K562 (cell line): ENCODE measurements around the gene PRM3. TPM values are rescaled to one million over a fixed set of nuclear protein-coding genes. Genes with fewer than 3 reads are reported as not detected.

ENCODE experiments used
- ATAC-seq: fragments of 200-7000 bp; cut with Tn5 transposase; 3 replicates; pipeline ENCODE4 v1.9.1; 2020; ENCODE audit warnings: moderate library complexity
- BruUV-seq: library from RNA; stranded (reverse); fragments of 400-500 nt; replicated peaks from 2 replicates; lab custom pipeline; 2021; lab: Mats Ljungman, UMichigan
- CTCF ChIA-PET: fragments of 300-600 bp; formaldehyde crosslinking; extraction: SDS; loops from one replicate; lab custom pipeline; 2021; ENCODE audit warnings: low intra/inter-chr PET ratio; lab: Yijun Ruan, JAX
- POLR2A ChIA-PET: fragments of 300-600, 350-650 bp; sonication (Branson Sonifier 250); formaldehyde crosslinking; extraction: SDS; loops from one replicate; lab custom pipeline; 2021; ENCODE audit warnings: antibody characterized with exemption, inconsistent platforms; lab: Yijun Ruan, JAX
- DNase-seq, 4 experiments: peaks; one replicate each; pipeline versions ENCODE4 v3.0.0 to v3.0.0-alpha.2; 2011 to 2018; ENCODE audit warnings: low spot score in 3 of 4, mixed read lengths in 3 of 4; ENCODE audit errors: extremely low read depth in 1 of 4
- FAIRE-seq: peaks from 2 replicates; lab custom pipeline; 2011; peaks lifted over from hg19 to GRCh38; lab: Jason Lieb, UNC
- H2AFZ ChIP-seq: 2 replicates; pipeline ENCODE4 v1.6.0; 2011; ENCODE audit warnings: low read depth, low read length, control low read depth, inconsistent platforms
- H3K27ac ChIP-seq: fragments of 200-600 bp; 3 replicates; pipeline ENCODE4 v1.8.0; 2011; ENCODE audit warnings: low read depth, mild to moderate bottlenecking, control low read depth, inconsistent platforms, low read length, moderate library complexity, mixed read lengths; ENCODE audit errors: extremely low read depth
- H3K27me3 ChIP-seq, 2 experiments: fragments of 300-600 bp in 1 of 2; 2 replicates in 1 of 2; 3 replicates in 1 of 2; pipeline versions ENCODE4 v1.6.0 to v1.8.0; 2011; ENCODE audit warnings: inconsistent platforms in 2 of 2, low read length in 2 of 2, mild to moderate bottlenecking in 1 of 2, mixed read lengths in 1 of 2, moderate library complexity in 1 of 2; ENCODE audit not compliant: control insufficient read depth in 2 of 2, insufficient read depth in 2 of 2
- H3K36me3 ChIP-seq: fragments of 300-600 bp; 3 replicates; pipeline ENCODE4 v1.8.0; 2011; ENCODE audit warnings: mild to moderate bottlenecking, low read length, inconsistent platforms; ENCODE audit not compliant: control insufficient read depth, insufficient read depth
- H3K4me1 ChIP-seq, 2 experiments: fragments of 200-600 bp in 1 of 2; replicated peaks in 1 of 2; 2 replicates in 1 of 2; 3 replicates in 1 of 2; pipeline versions ENCODE4 v1.5.1 to v1.8.0; 2011; ENCODE audit warnings: inconsistent platforms in 2 of 2, low read length in 2 of 2, mild to moderate bottlenecking in 1 of 2, mixed read lengths in 1 of 2, moderate library complexity in 1 of 2; ENCODE audit not compliant: control insufficient read depth in 2 of 2, insufficient read depth in 2 of 2
- H3K4me2 ChIP-seq: 2 replicates; pipeline ENCODE4 v1.6.1; 2011; ENCODE audit warnings: low read length, control low read depth, inconsistent platforms, mixed read lengths; ENCODE audit not compliant: insufficient read depth
- H3K4me3 ChIP-seq: fragments of 200-600 bp; sonication (generic), shearing (Covaris generic); 2 replicates; pipeline ENCODE4 v1.5.1; 2016; ENCODE audit warnings: control low read depth, inconsistent platforms
- H3K79me2 ChIP-seq: fragments of 200-600 bp; 3 replicates; pipeline ENCODE4 v1.8.0; 2011; ENCODE audit warnings: low read length, inconsistent platforms; ENCODE audit not compliant: control insufficient read depth, insufficient read depth
- H3K9ac ChIP-seq, 2 experiments: 2 replicates each; pipeline versions ENCODE4 v1.6.0 to v1.6.1; 2011; ENCODE audit warnings: low read depth in 2 of 2, low read length in 2 of 2, control low read depth in 1 of 2, inconsistent platforms in 1 of 2, mild to moderate bottlenecking in 1 of 2, mixed read lengths in 1 of 2; ENCODE audit not compliant: insufficient read depth in 1 of 2
- H3K9me1 ChIP-seq: one replicate; pipeline ENCODE4 v1.6.0; 2011; ENCODE audit warnings: inconsistent platforms, mild to moderate bottlenecking, low read length, moderate library complexity; ENCODE audit not compliant: control insufficient read depth, insufficient read depth
- H3K9me3 ChIP-seq: replicated peaks from 2 replicates; pipeline ENCODE4 v1.5.1; 2011; ENCODE audit warnings: low read depth, low read length, inconsistent platforms; ENCODE audit not compliant: control insufficient read depth, insufficient read depth
- H4K20me1 ChIP-seq: replicated peaks from 2 replicates; pipeline ENCODE4 v1.6.1; 2011; ENCODE audit warnings: low read length, inconsistent platforms, mixed read lengths; ENCODE audit not compliant: control insufficient read depth, insufficient read depth
- CEBPG ChIP-seq, 3 experiments: fragments of 200-800 bp in 1 of 3; sonication (Bioruptor generic) in 1 of 3; sonication (generic) in 1 of 3; formaldehyde crosslinking in 1 of 3; IDR thresholded peaks in 2 of 3; conservative IDR thresholded peaks in 1 of 3; 2 replicates each; pipeline versions ENCODE4 v1.6.1 to v1.8.0; 2016 to 2022; ENCODE audit warnings: missing compliant biosample characterization in 2 of 3, missing genetic modification characterization in 2 of 3, mild to moderate bottlenecking in 1 of 3, missing genetic modification reagents in 1 of 3
- CXXC5 ChIP-seq: fragments of 250-450 bp; sonication (Bioruptor Pico); IDR thresholded peaks from 2 replicates; pipeline ENCODE4 v1.8.0; 2022; ENCODE audit warnings: inconsistent platforms, mild to moderate bottlenecking, moderate library complexity
- EWSR1 ChIP-seq: fragments of 450-650 bp; IDR thresholded peaks from 2 replicates; pipeline ENCODE4 v1.6.1; 2018; ENCODE audit warnings: borderline replicate concordance, mild to moderate bottlenecking, low read depth, moderate library complexity; ENCODE audit not compliant: partially characterized antibody
- FOS ChIP-seq: IDR thresholded peaks from 3 replicates; pipeline ENCODE4 v1.6.1; 2011; ENCODE audit not compliant: insufficient read length; ENCODE audit errors: extremely low read depth
- GABPB1 ChIP-seq: sonication (generic); formaldehyde crosslinking; IDR thresholded peaks from 2 replicates; pipeline ENCODE4 v1.8.0; 2022; ENCODE audit warnings: mild to moderate bottlenecking, missing genetic modification reagents
- HLTF ChIP-seq: fragments of 450-650 bp; IDR thresholded peaks from 2 replicates; pipeline ENCODE4 v1.6.1; 2016
- MCM3 ChIP-seq: fragments of 450-650 bp; IDR thresholded peaks from 2 replicates; pipeline ENCODE4 v1.6.1; 2016
- NCOA4 ChIP-seq: fragments of 450-650 bp; IDR thresholded peaks from 2 replicates; pipeline ENCODE4 v1.6.1; 2018; ENCODE audit warnings: mild to moderate bottlenecking; ENCODE audit not compliant: partially characterized antibody
- PCBP2 ChIP-seq: fragments of 200-400 bp; formaldehyde crosslinking; IDR thresholded peaks from 2 replicates; pipeline ENCODE4 v1.6.1; 2018; ENCODE audit warnings: low read length, low read depth, mild to moderate bottlenecking, moderate library complexity; ENCODE audit not compliant: poor library complexity, severe bottlenecking
- RBM15 ChIP-seq: fragments of 200-400 bp; formaldehyde crosslinking; IDR thresholded peaks from 2 replicates; pipeline ENCODE4 v1.6.1; 2018; ENCODE audit warnings: mild to moderate bottlenecking, low read length, moderate library complexity; ENCODE audit not compliant: insufficient read depth
- RUNX1 ChIP-seq: sonication (generic); IDR thresholded peaks from 2 replicates; pipeline ENCODE4 v1.6.1; 2016; ENCODE audit warnings: antibody characterized with exemption, low read depth
- SAP30 ChIP-seq: fragments of 200-600 bp; sonication (generic); IDR thresholded peaks from 2 replicates; pipeline ENCODE4 v1.6.1; 2012; ENCODE audit warnings: borderline replicate concordance, low read depth, mild to moderate bottlenecking, moderate library complexity, low read length, control low read depth, inconsistent platforms; ENCODE audit not compliant: insufficient read depth, poor library complexity, severe bottlenecking
- SMARCA4 ChIP-seq: fragments of 450-650 bp; IDR thresholded peaks from 2 replicates; pipeline ENCODE4 v1.6.1; 2016
- SRSF3 ChIP-seq: fragments of 200-400 bp; formaldehyde crosslinking; IDR thresholded peaks from 2 replicates; pipeline ENCODE4 v1.6.1; 2016; ENCODE audit warnings: mild to moderate bottlenecking, low read length, moderate library complexity; ENCODE audit not compliant: insufficient read depth
- TAL1 ChIP-seq: fragments of 450-650 bp; IDR thresholded peaks from 2 replicates; pipeline ENCODE4 v1.6.1; 2016; ENCODE audit warnings: mild to moderate bottlenecking
- TCF7 ChIP-seq: sonication (generic); IDR thresholded peaks from 2 replicates; pipeline ENCODE4 v1.6.1; 2016; ENCODE audit warnings: antibody characterized with exemption, borderline replicate concordance
- ZBTB7A ChIP-seq: IDR thresholded peaks from 2 replicates; pipeline ENCODE4 v1.6.1; 2011; ENCODE audit warnings: low read depth, mild to moderate bottlenecking, low read length, moderate library complexity, borderline replicate concordance; ENCODE audit not compliant: control insufficient read depth
- WGBS: fragments of 100-300 bp; shearing (Covaris generic); methylation state at CpG from one replicate; pipeline ENCODE4 v1.1.6; 2016; ENCODE audit warnings: low coverage, mixed read lengths; ENCODE audit not compliant: insufficient coverage; ENCODE audit errors: missing lambda C conversion rate; 5-methylcytosine and 5-hydroxymethylcytosine counted together
- in situ Hi-C: fragments of 300-500 bp; cut with MboI; formaldehyde crosslinking; loops from 4 replicates; pipeline ENCODE4 v1.15.0; 2018; ENCODE audit warnings: inconsistent platforms, mixed read lengths
- intact Hi-C: fragments of 100-400 bp; cut with micrococcal nuclease; formaldehyde crosslinking; loops from 2 replicates; pipeline ENCODE4 v1.14.2; 2022
- polyA plus RNA-seq, 8 experiments: library from polyadenylated mRNA; depleted of rRNA in 4 of 8; stranded (reverse) in 5 of 8; unstranded in 3 of 8; fragments of >200 nt; fragmentation: Nextera tagmentation in 2 of 8; fragmentation: Illumina TruSeq in 1 of 8; extraction: Ambion mirVana in 2 of 8; extraction: Trizol in 1 of 8; gene quantifications; 2 replicates each; pipeline versions ENCODE4 v1.2.1 to v1.2.3, GENCODE V29; 2011 to 2014; ENCODE audit warnings: inconsistent platforms in 1 of 8, missing spikeins in 1 of 8
- total RNA-seq, 7 experiments: library from RNA; depleted of rRNA in 6 of 7; stranded (reverse); fragments of >200 nt in 6 of 7; fragmentation: Illumina TruSeq in 2 of 7; extraction: Trizol in 2 of 7; gene quantifications; 2 replicates each; pipeline versions ENCODE4 v1.2.1 to v1.2.3, GENCODE V29; 2011 to 2021; ENCODE audit warnings: low replicate concordance in 1 of 7
- TF ChIP-seq, protein P1 (sequence below): fragments of 200-800 bp; sonication (Bioruptor generic); IDR thresholded peaks from 2 replicates; pipeline ENCODE4 v1.6.1; 2017; ENCODE audit warnings: missing genetic modification characterization, missing compliant biosample characterization
- TF ChIP-seq, protein P2 (sequence below): fragments of 450-650 bp; IDR thresholded peaks from 2 replicates; pipeline ENCODE4 v1.6.1; 2016; ENCODE audit warnings: low read depth, mild to moderate bottlenecking, moderate library complexity
- TF ChIP-seq, protein P3 (sequence below): fragments of 450-650 bp; conservative IDR thresholded peaks from 2 replicates; pipeline ENCODE4 v1.6.1; 2016; ENCODE audit warnings: missing genetic modification characterization, low read depth, mild to moderate bottlenecking, control low read depth, missing compliant biosample characterization

The PRM3 gene
- total and polyA plus RNA-seq, 9 of the 15 experiments (the other 6 are each of a cell fraction or from before 2014, with no cell fraction given): not detected

DNA sequence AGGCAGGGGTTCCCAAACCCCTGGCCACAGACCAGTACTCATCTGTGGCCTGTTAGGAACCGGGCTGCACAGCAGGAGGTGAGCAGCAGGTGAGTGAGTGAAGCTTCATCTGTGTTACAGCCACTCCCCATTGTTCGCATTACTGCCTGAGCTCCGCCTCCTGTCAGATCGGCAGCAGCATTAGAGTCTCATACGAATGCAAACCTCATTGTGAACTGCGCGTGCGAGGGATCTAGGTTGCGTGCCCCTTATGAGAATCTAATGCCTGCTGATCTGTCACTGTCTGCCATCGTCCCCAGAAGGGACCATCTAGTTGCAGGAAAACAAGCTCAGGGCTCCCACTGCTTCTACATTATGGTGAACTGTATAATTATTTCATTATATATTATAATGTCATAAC lies 46.7 kb upstream of the PRM3 start:
- H4K20me1 ChIP-seq: no peaks in the 10 kb centered on the region
- no peak overlapping the region for H2AFZ ChIP-seq
- FAIRE-seq (no peak), ATAC-seq (no peak), DNase-seq (no peak)
- H3K4me2 ChIP-seq: no peak overlapping the region
- TF ChIP-seq, protein P1, sequence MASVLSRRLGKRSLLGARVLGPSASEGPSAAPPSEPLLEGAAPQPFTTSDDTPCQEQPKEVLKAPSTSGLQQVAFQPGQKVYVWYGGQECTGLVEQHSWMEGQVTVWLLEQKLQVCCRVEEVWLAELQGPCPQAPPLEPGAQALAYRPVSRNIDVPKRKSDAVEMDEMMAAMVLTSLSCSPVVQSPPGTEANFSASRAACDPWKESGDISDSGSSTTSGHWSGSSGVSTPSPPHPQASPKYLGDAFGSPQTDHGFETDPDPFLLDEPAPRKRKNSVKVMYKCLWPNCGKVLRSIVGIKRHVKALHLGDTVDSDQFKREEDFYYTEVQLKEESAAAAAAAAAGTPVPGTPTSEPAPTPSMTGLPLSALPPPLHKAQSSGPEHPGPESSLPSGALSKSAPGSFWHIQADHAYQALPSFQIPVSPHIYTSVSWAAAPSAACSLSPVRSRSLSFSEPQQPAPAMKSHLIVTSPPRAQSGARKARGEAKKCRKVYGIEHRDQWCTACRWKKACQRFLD (CRISPR knock-in tag): no peak
- no peak for TF ChIP-seq EWSR1
- TF ChIP-seq, protein P2, sequence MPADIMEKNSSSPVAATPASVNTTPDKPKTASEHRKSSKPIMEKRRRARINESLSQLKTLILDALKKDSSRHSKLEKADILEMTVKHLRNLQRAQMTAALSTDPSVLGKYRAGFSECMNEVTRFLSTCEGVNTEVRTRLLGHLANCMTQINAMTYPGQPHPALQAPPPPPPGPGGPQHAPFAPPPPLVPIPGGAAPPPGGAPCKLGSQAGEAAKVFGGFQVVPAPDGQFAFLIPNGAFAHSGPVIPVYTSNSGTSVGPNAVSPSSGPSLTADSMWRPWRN: no peak
- TF ChIP-seq SMARCA4: no peak
- TF ChIP-seq PCBP2: no peak
- TF ChIP-seq CEBPG (CRISPR knock-in tag; IDR thresholded peaks at IDR 0.05): no peak
- TF ChIP-seq CEBPG (tag; conservative IDR thresholded peaks at IDR 0.05 in 1 of 2, IDR thresholded peaks at IDR 0.05 in 1 of 2): no peak
- no peak for TF ChIP-seq RBM15
- TF ChIP-seq HLTF: no peak
- no peak for TF ChIP-seq FOS
- TF ChIP-seq, protein P3, sequence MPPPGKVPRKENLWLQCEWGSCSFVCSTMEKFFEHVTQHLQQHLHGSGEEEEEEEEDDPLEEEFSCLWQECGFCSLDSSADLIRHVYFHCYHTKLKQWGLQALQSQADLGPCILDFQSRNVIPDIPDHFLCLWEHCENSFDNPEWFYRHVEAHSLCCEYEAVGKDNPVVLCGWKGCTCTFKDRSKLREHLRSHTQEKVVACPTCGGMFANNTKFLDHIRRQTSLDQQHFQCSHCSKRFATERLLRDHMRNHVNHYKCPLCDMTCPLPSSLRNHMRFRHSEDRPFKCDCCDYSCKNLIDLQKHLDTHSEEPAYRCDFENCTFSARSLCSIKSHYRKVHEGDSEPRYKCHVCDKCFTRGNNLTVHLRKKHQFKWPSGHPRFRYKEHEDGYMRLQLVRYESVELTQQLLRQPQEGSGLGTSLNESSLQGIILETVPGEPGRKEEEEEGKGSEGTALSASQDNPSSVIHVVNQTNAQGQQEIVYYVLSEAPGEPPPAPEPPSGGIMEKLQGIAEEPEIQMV (tag): no peak
- no peak for TF ChIP-seq SRSF3
- no peak for TF ChIP-seq RUNX1
- no peak for TF ChIP-seq TAL1
- no peak for TF ChIP-seq CXXC5
- no peak for TF ChIP-seq GABPB1 (CRISPR knock-in tag)
- TF ChIP-seq NCOA4: no peak
- no peak for TF ChIP-seq MCM3
- no peak for TF ChIP-seq SAP30
- no peak for TF ChIP-seq TCF7
- no peak for TF ChIP-seq ZBTB7A
- no peaks in the 10 kb centered on the region for H3K9me1 ChIP-seq
- ChIA-PET POLR2A (interaction anchor here (0.6 kb wide), 1 partner anchor 21 kb away, joined by 5 read pairs; no protein-coding TSS in a partner anchor), CTCF (no interaction called here)
- peaks cover 0 to 9% of the 10 kb centered on the region in 2 experiments; a peak in 2 of 5 replicates for H3K4me1 ChIP-seq
- no peak overlapping the region for H3K27ac ChIP-seq
- intact Hi-C loops (no loop called here), in situ Hi-C loops (no loop called here)
- BruUV-seq: no TSS peak
- H3K79me2 ChIP-seq: no peaks in the 10 kb centered on the region
- H3K9ac ChIP-seq: no peak overlapping the region
- H3K36me3 ChIP-seq: no peaks in the 10 kb centered on the region
- WGBS: 9% methylated on average over 10 of the region's 10 CpGs
- H3K9me3 ChIP-seq: peaks cover 2% of the 10 kb centered on the region; the same call in 1 of the 2 replicates
- no peak overlapping the region for H3K4me3 ChIP-seq
- H3K27me3 ChIP-seq: peaks cover 0 to 5% of the 10 kb centered on the region in 2 experiments; a peak in 2 of 5 replicates
